ENCODE data around the gene MMP17.
A peak's percentile ranks its signal among the peaks of the same experiment; 100 is the strongest.
"Not testable (repeated sequence)": the region's sequence is repeated elsewhere in the genome, so short reads cannot be mapped to it uniquely, and the experiment has no call there.

Gene MMP17

DNA sequence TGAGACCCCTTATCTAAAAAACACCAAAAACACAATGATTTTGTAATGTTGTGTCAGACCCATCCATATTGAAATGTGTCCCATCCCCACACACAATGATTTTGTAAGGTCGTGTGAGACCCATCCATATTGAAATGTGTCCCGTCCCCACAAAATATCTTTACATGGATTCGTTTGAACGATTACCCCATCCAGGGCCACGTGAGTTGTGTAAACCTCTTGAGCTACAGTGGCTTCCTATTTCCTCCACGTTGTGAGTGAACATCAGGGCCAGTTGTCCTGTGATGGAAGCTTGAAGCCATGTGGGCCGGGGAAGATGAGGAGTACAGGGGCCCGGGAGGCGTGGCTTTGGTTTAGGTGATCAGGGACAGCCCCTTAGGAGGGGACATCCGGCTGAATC lies 39.3 kb downstream of the MMP17 start:
- no peak for DNase-seq

DNA sequence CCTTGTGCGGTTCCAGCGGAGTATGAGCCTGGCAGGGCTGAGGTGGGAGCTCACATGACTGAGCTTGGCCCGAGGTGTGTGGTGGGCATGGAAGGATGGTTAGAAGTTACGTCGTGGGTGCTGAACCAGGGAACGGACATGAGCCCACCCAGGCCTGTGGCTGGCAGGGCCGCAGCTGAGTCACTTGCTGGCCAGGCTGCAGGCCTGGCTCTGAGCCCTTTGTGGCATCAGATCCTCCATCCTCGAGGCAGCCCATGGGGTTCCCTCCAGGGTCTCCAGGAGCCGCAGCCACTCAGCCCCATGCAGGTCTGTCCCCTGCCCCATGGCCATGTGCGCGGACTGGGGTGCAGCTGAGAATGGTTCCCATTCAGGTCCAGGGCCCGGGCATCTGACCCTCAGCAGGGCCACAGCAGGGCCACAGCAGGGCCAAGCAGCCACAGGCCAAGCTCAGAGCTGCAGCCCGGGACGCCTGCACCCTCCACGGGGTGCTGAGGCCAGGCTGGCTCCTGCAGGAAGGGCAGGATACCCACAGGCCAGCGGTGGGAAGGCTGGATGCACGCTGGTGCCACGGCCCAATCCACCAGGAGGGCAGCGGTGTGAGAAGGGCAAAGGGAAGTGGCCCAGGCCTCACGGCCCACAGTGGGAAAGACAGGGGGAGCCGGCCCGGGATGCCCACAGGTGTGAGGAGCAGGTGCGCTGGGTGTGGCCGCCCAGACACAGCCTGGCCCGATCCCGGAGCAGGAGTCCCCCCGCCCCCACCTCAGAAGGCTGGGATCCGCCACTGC lies 39.9 kb downstream of the MMP17 start:
- no peak for DNase-seq

DNA sequence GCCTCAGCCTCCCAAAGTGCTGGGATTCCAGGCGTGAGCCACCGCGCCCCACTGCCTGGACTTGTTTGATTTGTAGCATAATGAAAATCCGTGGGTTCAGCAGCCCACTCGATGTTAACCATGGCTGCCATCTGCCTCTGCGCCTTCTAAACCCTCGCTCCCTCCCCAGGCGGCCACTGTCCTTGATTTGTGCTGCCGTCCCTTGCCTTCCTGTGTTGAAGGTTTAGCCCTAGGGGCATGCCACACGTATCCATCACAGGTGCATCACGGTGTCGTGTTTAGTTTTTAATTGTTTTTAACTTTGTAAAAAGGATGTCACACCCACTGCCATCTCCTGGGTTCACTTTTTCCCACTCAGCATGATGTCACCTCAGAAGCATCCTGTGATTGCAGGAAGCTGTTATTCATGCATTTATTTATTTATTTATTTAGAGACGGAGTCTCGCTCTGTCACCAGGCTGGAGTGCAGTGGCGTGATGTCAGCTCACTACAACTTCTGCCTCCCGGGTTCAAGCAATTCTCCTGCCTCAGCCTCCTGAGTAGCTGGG lies 41.8 kb downstream of the MMP17 start:
- peak; percentile 80 for DNase-seq

DNA sequence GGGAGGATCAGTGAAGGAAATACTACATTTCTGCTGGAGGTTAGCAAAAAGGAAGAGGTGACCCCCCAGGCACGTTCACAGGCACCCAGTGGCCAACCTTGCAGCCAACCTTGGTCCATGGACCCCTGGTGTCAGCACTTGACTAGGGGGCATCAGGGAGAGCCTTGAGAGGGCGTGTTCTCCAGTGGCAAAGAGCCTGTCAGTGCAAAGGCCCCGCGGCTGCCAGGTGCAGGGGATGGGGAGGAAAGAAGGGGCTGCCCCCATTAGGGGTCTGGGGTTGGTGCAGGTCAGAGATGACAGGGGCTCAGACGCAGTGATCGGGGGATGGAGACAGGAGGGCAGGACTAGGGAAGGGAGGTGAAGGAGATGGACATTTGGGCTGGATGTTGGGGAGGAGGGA lies 43.5 kb downstream of the MMP17 start:
- DNase-seq = no peak

DNA sequence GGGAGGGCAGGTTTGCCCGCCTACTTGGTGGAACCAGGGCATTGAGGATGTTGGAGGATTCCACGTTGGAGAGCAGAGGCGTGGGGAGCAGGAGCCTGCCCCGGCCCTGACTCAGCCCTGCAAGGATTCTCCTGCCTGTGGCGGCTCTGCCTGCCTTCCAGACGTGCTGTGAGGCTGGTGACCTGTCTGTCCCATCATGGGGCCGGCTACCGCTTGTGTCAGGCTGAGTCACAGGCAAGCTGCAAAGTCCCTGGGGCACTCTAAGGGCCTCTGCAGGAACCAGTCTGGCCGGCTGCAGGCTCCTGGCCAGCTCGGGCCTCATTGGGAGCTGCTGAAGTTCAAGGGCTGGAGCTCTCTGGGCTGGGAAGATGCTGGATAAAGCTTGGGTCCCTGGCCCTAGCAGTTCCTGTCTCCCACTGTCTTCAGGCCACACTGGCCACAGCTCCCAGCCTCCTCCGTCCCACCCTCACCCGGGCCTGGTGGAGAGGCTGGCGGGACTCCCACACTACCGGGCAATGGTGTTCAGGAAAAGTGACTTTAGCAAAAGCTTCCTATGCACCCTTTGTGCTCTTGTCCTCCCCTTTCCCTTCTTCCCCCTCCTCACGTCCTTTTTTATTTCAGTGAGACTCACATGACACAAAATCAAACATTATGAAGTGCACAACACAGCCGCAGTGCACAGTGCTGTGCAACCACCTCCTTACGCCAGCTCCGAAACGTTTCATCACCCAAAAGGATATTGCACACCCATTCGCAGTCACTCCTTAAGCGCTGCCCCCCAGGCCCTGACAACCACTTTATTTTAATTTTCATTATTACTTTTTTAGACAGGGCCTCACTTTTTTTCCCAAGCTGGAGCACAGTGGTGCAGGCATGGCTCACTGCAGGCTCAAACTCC lies 44.2 kb downstream of the MMP17 start:
- DNase-seq = no peak

DNA sequence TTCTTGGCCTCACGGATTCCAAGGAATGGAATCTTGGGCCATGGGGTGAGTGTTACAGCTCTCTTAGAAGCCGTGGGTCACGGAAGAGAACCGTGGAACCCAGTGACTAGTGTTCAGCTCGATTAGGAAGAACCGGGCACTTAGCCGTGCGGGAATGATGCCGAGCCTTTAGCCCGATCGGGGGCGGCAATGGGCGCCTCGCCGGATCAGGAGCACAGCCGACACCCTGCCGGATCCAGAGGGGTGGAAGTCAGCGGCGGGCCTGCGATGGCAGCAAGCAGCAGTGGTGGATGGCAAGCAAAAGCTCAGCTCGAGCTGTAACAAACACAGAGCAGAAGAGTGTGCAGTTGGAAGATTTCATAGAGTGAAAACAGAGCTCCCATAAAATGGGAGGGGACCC lies 45.1 kb downstream of the MMP17 start:
- DNase-seq = no peak

DNA sequence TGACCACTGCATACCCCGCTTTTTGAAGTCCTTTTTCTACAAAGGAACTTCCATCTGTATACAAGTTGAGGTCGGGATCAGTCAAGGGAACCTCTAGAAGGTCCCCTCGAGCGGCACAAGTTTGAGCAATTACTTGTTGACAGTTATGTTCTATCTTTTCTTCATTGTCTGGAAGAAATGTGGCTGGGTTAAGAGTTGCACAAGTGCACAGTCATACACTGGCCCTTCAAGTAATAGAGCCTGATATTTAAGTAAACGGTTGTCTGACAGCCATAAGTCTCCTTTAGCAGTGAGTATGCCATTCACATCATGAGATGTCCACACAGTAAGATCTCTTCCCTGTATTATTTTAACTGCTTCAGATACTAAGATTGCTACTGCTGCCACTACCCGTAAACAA lies 46.8 kb downstream of the MMP17 start:
- not testable (repeated sequence) for DNase-seq

DNA sequence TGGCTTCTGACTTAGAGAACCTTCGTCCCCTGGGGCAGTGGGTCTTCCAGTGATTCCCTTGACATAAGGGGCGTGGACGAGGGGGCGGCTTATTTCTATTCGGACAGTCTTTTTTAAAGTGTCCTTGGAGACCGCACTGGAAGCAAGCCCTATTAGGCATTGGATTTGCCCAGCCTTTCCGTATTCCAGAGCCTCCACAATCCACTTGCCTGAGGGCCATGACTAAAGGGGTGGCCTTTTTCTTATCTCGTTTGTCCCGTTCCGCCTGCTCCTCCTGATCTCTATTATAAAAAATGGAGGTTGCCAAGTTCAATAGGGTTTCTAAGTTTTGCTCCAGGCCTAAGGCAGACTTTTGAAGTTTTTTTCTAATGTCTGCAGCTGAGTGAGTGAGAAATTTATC lies 49.0 kb downstream of the MMP17 start:
- not testable (repeated sequence) for DNase-seq

DNA sequence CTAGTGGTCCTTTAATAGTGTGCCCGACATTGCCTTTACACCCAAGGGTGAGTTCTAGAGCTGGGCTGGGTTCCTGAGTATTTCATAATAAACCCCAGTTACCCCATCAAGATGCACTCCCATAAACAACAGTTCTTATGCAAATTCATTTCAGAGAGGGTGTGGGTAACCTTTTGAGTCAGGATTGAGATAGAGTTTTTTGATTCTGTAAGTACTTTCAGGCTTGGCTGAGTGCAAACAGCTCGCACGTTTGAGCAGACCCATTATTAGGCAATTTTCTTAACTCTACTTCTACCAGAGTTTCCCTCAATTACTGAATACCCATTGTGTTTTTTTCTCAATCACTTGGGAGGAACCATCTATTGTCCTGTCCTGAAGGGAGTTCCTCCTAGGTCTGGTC lies 50.2 kb downstream of the MMP17 start:
- DNase-seq = not testable (repeated sequence)

DNA sequence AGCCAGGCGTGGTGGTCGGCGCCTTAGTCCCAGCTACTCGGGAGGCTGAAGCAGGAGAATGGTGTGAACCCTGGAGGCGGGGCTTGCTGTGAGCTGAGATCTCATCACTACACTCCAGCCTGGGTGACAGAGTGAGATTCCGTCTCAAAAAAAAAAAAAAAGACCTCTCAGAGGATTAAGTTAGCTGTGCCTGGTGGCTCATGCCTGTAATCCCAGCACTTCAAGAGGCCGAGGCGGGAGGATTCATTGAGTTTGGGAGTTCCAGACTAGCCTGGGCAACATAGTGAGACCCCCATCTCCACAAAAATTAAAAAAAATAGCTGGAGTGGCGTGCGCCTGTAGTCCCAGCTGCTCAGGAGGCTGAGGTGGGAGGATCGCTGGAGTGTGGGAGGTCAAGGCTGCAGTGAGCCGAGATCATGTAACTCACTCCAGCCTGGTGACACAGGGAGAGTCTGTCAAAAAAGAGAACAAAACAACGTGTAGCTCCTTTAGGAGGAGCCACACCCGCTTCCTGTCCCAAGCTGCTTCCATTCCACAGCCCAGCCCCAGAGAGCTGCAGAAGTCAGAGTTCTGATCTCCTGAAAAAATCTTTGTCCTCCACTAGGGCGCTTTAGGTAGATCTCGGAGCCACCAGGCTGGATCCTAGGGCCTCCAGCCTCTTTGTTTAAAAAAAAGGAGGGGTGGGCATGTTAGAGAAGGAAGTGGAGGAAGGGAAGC lies 54.8 kb downstream of the MMP17 start:
- no peak for DNase-seq

DNA sequence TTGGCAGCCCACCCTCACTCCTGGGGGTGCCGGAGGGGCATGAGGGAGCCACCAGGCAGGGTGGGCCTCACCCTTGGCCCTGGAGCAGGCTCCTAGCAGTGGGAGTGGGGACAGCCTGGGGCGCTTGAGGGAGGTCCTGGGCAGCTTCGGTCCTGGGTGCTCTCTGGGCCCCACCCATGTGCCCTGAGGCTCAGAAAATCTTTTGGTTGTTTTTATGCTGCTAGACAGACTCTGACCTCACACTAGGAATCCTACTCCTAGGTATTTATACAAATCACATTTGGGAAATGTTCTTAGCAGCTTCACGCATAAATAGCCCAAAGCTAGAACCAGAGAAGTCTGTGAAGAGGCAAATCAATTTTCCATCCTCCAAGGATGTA lies 55.3 kb downstream of the MMP17 start:
- DNase-seq = no peak

DNA sequence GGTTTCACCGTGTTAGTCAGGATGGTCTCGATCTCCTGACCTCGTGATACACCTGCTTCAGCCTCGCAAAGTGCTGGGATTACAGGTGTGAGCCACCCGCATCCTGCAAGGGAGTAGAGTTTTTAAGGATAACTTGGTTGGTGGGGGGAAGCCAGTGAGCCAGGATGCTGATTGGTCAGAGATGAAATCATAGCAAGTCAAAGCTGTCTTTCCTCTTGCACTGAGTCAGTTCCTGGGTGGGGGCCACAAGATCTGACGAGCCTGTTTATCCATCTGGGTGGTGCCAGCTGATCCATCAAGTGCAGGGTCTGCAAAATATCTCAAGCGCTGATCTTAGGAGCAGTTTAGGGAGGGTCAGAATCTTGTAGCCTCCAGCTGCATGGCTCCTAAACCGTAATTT lies 56.9 kb downstream of the MMP17 start:
- not testable (repeated sequence) for DNase-seq

DNA sequence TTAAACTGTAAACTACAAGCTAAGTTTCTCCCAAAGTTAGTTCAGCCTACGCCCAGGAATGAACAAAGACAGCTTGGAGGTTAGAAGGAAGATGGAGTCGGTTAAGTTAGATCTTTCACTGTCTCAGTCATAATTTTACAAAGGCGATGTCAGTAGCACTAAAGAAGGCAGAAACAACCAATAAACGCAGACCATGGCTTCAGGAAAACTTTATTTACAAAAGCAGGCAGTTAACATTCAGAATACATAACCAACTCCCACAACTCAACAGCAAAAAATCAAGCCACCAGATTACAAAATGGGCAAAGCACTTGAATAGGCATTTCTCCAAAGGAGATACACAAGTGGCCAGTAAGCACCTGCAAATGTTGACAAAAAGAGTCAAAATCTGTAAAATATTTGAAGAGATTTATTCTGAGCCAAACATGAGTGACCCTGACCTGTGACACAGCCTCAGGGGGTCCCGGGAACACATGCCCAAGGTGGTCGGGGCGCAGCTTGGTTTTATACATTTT lies 57.4 kb downstream of the MMP17 start:
- no peak for DNase-seq

DNA sequence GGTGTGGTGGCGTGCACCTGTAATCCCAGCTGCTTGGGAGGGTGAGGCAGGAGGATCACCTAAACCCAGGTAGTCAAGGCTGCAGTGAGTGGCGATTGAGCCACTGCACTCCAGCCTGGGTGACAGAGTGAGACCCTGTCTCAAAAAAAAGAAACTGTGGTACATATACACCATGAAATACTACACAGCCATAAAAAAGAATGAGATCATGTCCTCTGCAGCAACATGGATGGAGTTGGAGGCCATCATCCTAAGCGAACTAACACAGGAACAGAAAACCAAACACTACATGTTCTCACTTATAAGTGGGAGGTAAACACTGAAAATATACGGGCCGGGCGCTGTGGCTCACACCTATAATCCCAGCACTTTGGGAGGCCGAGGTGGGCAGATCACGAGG lies 63.5 kb downstream of the MMP17 start:
- not testable (repeated sequence) for DNase-seq

DNA sequence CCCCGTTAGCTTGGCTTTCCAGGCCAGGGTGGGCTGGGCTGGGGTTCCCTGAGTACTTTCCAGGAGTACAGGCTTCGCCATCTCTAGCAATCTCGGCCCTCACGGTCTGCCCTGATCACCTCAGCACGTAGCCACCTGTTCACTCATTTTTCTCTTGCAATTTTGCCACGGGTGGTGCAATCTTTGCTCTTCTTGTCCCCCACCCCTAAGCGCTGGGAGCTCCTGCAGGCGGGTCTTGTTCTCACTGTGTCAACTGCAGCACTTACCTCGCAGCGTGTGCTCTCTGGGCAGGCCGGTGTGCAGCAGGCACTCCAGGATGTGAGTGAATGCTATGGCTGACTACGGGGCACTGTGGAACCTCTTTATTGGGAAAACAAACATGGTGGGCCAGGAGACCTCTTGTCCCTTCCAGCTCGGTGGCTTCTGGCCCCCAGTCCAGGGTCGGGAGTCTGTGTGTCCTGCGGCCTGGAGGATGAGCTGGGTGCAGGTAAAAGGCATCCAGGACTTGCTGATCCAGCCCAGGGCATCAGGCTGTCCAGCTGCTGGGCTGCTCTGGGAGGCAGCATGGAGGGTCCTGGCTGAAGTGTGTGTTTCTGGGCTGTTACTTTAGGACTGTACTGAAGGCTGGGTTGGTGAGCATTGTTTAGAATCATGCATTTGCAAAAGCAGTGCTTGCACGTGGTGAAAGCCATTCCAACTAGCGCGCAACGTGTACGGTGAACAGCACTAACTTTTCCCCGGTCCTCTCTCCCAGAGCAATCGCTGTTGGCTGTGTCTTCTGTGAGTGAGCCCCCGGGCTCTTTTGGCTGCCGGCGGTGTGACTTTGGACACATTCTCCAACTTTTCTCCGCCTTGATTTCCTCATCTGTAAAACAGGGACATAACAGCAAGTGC lies 64.8 kb downstream of the MMP17 start:
- DNase-seq = no peak

DNA sequence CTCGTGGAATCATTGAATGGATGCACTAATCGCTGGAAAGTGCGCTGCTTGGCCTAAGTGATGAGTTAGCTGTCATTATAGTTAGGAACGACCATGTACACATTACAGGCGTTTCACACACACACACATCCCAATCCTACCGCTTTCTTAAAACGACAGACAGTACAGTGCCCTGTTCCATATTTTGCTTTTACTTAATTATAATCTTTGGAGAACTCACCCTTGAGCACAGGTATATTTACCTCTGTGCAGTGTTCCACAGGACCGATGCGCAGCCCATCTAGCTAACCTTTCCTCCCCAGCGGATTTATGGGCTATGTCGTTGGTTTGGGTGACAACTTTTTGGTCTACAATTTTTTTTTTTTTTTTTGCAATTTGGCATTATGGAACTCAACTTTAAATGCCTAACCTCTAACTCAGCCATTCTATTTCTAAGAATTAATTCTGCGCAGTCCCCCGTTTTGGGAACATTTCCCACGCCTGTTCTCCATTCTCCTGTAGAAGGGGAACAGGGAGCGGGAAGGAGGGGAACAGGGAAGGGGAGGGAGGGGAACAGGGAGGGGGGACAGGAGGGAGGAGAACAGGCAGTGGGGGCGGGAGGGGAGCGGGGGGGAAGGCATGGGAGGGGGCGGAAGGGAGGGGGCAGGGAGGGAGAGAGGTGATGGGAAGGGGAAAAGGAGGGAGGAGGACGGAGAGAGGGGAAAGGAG lies 65.6 kb downstream of the MMP17 start:
- DNase-seq = no peak

DNA sequence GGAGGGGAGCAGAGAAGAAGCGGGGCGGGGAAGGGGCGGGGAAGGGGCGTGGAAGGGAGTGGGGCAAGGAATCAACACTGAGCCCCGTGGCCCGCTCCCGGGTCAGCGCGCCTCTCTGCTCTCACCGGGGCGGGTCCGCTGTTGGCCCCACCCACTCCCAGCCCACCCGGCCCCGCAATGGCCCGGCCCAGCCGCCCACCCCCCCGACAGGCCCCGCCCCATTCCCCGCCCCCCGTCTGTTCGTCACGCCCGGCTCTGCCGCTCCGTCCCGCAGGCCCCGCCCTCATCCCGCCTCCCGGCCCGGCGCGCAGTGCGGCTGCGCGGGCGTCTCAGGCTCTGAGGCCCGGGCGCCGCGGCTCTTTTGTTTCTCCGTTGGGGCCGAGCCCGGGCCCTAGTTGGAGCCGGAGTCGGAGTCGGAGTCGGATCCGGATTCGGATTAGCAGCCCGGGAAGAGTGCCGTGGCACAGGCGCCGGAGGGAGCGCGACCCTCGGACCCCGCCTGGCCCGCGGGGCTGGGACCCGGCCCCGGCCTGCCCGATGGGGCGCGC lies 66.2 kb downstream of the MMP17 start, which contains the start of gene ULK1:
TSS of gene ULK1 (plus strand) at position 310 of the 548 bp plus-strand sequence. CDS start 380 bp downstream, outside the sequence.
- DNase-seq = peak; percentile 45

DNA sequence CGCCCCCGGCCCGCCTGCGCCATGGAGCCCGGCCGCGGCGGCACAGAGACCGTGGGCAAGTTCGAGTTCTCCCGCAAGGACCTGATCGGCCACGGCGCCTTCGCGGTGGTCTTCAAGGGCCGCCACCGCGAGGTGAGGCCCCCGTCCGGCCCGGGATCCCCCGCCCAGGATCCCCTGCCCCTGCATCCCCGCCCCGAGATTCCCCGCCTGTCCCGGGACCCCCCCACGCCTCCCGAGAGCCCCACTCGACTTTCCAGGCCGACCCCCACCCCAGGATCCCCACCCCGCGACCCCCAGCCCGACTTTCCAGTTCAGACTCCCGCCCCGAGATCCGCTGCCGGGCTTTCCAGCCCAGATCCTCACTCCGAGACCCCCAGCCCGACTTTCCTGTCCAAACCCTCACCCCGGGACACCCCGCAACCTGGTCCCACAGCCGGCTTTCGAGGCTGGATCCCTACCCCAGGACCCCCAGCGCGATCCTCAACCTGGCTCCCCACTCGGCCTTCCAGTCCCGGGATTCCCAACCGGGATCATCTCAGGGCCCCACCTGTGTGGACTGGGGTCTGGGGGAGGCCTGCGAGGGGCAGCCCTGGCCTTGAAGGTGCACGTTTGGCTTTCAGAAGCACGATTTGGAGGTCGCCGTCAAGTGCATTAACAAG lies 66.9 kb downstream of the MMP17 start:
- DNase-seq = no peak

DNA sequence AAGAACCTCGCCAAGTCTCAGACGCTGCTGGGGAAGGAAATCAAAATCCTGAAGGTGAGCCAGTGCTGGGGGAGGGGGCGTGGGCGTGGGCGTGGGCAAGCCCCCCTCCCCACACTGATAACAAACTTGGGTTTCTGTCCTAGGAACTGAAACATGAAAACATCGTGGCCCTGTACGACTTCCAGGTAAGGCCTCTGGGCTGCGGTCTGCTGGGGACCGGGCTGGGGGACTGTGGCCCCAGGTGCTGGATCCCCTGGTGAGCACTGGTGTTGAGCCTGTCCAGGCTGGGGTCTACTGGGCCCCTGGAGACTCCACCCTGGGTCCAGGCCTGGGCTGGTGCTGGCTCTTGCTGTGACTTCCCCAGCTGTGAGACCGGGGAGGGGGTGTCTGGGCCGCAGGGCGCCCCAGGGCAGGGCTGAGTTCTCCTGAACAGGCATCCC lies 67.5 kb downstream of the MMP17 start:
- no peak for DNase-seq
